ENCODE measurements around the gene ANK3. TPM values are rescaled to one million over a fixed set of nuclear protein-coding genes. Genes with fewer than 3 reads are reported as not detected.
A peak's percentile ranks its signal among the peaks of the same experiment; 100 is the strongest.

Gene ANK3
- total and polyA plus RNA-seq, 8 donors, result 3.6 to 115 (median 31.1) TPM

- peaks cover 0 to 6% (median 0%) of the 10 kb centered on the region in 4 donors for H3K36me3 ChIP-seq
- peak in 2 of 3 donors; percentile 21 to 63 for TF ChIP-seq POLR2AphosphoS5 (IDR thresholded peaks at IDR 0.05)
- TF ChIP-seq POLR2A (IDR thresholded peaks at IDR 0.05), result no peak
- no peaks in the 10 kb centered on the region for H3K27me3 ChIP-seq
- H3K4me1 ChIP-seq, result peaks cover 5 to 22% (median 8%) of the 10 kb centered on the region in 4 donors
- H3K27ac ChIP-seq, result peak overlapping the region in 4 of 5 donors; percentile 43 to 67 (median 54)
- intact Hi-C loops (cut with DNase I; ENCODE audit: low total_unique reads), result no loop called here
- H3K9me3 ChIP-seq, result no peaks in the 10 kb centered on the region
- peak in 1 of 2 donors; percentile 77 for DNase-seq
- no peak overlapping the region for H3K4me3 ChIP-seq
- WGBS, 5 donors, result 34 to 62% (median 53%) methylated on average over 5 of the region's 5 CpGs
These were observed 106.8 kb downstream of the ANK3 start for GRCh38 chr10:60282771-60283353.

- H3K27me3 ChIP-seq, result no peaks in the 10 kb centered on the region
- 76 to 84% (median 81%) methylated on average over 6 of the region's 6 CpGs for WGBS, 5 donors
- peaks cover 5 to 22% (median 8%) of the 10 kb centered on the region in 4 donors for H3K4me1 ChIP-seq
- intact Hi-C loops (cut with DNase I; ENCODE audit: low total_unique reads), result no loop called here
- TF ChIP-seq EP300 (IDR thresholded peaks at IDR 0.05) (no peak), CTCF (IDR thresholded peaks at IDR 0.05) (no peak), POLR2AphosphoS5 (IDR thresholded peaks at IDR 0.05) (no peak), POLR2A (IDR thresholded peaks at IDR 0.05) (no peak)
- no peaks in the 10 kb centered on the region for H3K9me3 ChIP-seq
- H3K27ac ChIP-seq, result no peak overlapping the region
- H3K36me3 ChIP-seq, result peaks cover 0 to 10% (median 0%) of the 10 kb centered on the region in 4 donors
- H3K4me3 ChIP-seq, result no peak overlapping the region
- no peak for DNase-seq
These were observed 107.8 kb downstream of the ANK3 start for GRCh38 chr10:60281792-60282353.

- Histone ChIP-seq H3K4me3 (no peak overlapping the region), H3K9me3 (no peaks in the 10 kb centered on the region), H3K36me3 (peaks cover 0 to 10% (median 0%) of the 10 kb centered on the region in 4 donors), H3K27ac (no peak overlapping the region), H3K27me3 (no peaks in the 10 kb centered on the region), H3K4me1 (peaks cover 5 to 22% (median 8%) of the 10 kb centered on the region in 4 donors)
- TF ChIP-seq POLR2AphosphoS5 (IDR thresholded peaks at IDR 0.05) (no peak), EP300 (IDR thresholded peaks at IDR 0.05) (no peak), POLR2A (IDR thresholded peaks at IDR 0.05) (no peak), CTCF (IDR thresholded peaks at IDR 0.05) (no peak)
- intact Hi-C loops (cut with DNase I; ENCODE audit: low total_unique reads), result no loop called here
- DNase-seq, result no peak
- 45 to 95% (median 92%) methylated on average over 1 of the region's 1 CpG for WGBS, 5 donors
These were observed 108.3 kb downstream of the ANK3 start for GRCh38 chr10:60281331-60281730.

- no peak for TF ChIP-seq CTCF (IDR thresholded peaks at IDR 0.05)
- TF ChIP-seq POLR2AphosphoS5 (IDR thresholded peaks at IDR 0.05), result no peak
- no peak for TF ChIP-seq POLR2A (IDR thresholded peaks at IDR 0.05)
- TF ChIP-seq EP300 (IDR thresholded peaks at IDR 0.05), result no peak
- peaks cover 0 to 10% (median 0%) of the 10 kb centered on the region in 4 donors for H3K36me3 ChIP-seq
- no peak for DNase-seq
- H3K27me3 ChIP-seq, result no peaks in the 10 kb centered on the region
- no peak overlapping the region for H3K4me3 ChIP-seq
- H3K27ac ChIP-seq, result no peak overlapping the region
- intact Hi-C loops (cut with DNase I; ENCODE audit: low total_unique reads), result no loop called here
- WGBS, 5 donors, result 91 to 100% (median 93%) methylated on average over 2 of the region's 2 CpGs
- no peaks in the 10 kb centered on the region for H3K9me3 ChIP-seq
- H3K4me1 ChIP-seq, result peaks cover 5 to 22% (median 8%) of the 10 kb centered on the region in 4 donors
These were observed 109.2 kb downstream of the ANK3 start for GRCh38 chr10:60280475-60280874.

- intact Hi-C loops (cut with DNase I; ENCODE audit: low total_unique reads), result no loop called here
- TF ChIP-seq CTCF (IDR thresholded peaks at IDR 0.05), result no peak
- no peak for TF ChIP-seq POLR2A (IDR thresholded peaks at IDR 0.05)
- no peak for TF ChIP-seq EP300 (IDR thresholded peaks at IDR 0.05)
- TF ChIP-seq POLR2AphosphoS5 (IDR thresholded peaks at IDR 0.05), result no peak
- H3K9me3 ChIP-seq, result no peaks in the 10 kb centered on the region
- DNase-seq, result no peak
- no peak overlapping the region for H3K4me3 ChIP-seq
- H3K36me3 ChIP-seq, result peaks cover 0 to 10% (median 0%) of the 10 kb centered on the region in 4 donors
- 82 to 95% (median 84%) methylated on average over 1 of the region's 1 CpG for WGBS, 5 donors
- peaks cover 3 to 8% (median 4%) of the 10 kb centered on the region in 4 donors for H3K4me1 ChIP-seq
- no peak overlapping the region for H3K27ac ChIP-seq
- no peaks in the 10 kb centered on the region for H3K27me3 ChIP-seq
These were observed 112.0 kb downstream of the ANK3 start for GRCh38 chr10:60277656-60278055.
